ENCODE results near the gene CSNK1G1. TPM values are rescaled to one million over a fixed set of nuclear protein-coding genes. Genes with fewer than 3 reads are reported as not detected.

Gene CSNK1G1
- total and polyA plus RNA-seq, 2 of the 8 experiments (the other 6 are each of a cell fraction or from before 2014, with no cell fraction given): 6.0 to 12.9 TPM

- no peak overlapping the region for H2AFZ ChIP-seq (ENCODE audit: low read length)
- H4K91ac ChIP-seq (replicated peaks; ENCODE audit: insufficient read length, low read length): no peak overlapping the region
- no peak overlapping the region for H2BK15ac ChIP-seq (ENCODE audit: low read length)
- H3K27ac ChIP-seq (ENCODE audit: low read depth, low read length): no peak overlapping the region
- H2BK20ac ChIP-seq (ENCODE audit: low read length): no peak overlapping the region
- H3K79me2 ChIP-seq (ENCODE audit: control insufficient read depth in 1 of 2, insufficient read depth in 2 of 2, low read length in 2 of 2): no peaks in the 10 kb centered on the region
- H2BK5ac ChIP-seq (ENCODE audit: low read depth, low read length): no peak overlapping the region
- H3K4me3 ChIP-seq (ENCODE audit: extremely low read depth in 1 of 4, insufficient read depth in 2 of 4, low read depth in 3 of 4, low read length in 4 of 4): no peak overlapping the region
- H3K56ac ChIP-seq (replicated peaks; ENCODE audit: insufficient read length, low read depth, low read length): no peak overlapping the region
- H3K18ac ChIP-seq (ENCODE audit: extremely low read depth, low read length): no peak overlapping the region
- H4K20me1 ChIP-seq (replicated peaks in 1 of 2; ENCODE audit: control insufficient read depth in 1 of 2, insufficient read depth in 2 of 2, low read length in 2 of 2): peaks cover 0 to 2% of the 10 kb centered on the region in 2 experiments
- H3K36me3 ChIP-seq (ENCODE audit: control insufficient read depth in 2 of 4, insufficient read depth in 4 of 4, low read length in 3 of 4): peaks cover 0 to 4% (median 3%) of the 10 kb centered on the region in 4 experiments; a peak in 2 of 8 replicates
- no peaks in the 10 kb centered on the region for H3K23me2 ChIP-seq (ENCODE audit: low read depth, low read length)
- H3K27me3 ChIP-seq (replicated peaks in 1 of 4; ENCODE audit: control insufficient read depth in 3 of 4, extremely low read depth in 1 of 4, insufficient read depth in 3 of 4, low read length in 3 of 4): no peaks in the 10 kb centered on the region
- FAIRE-seq (no peak), DNase-seq (ENCODE audit: low read depth in 1 of 2, low spot score in 2 of 2) (no peak)
- H3K23ac ChIP-seq (ENCODE audit: insufficient read length): no peak overlapping the region
- no peak overlapping the region for H2BK120ac ChIP-seq (replicated peaks; ENCODE audit: low read depth, low read length)
- H4K8ac ChIP-seq (ENCODE audit: extremely low read depth, insufficient read depth, low read length): no peak overlapping the region
- H3K79me1 ChIP-seq (ENCODE audit: low read depth, low read length): no peaks in the 10 kb centered on the region
- H3K4me2 ChIP-seq (ENCODE audit: insufficient read depth in 1 of 2, low read depth in 2 of 2, low read length in 2 of 2): no peak overlapping the region
- 80% methylated on average over 2 of the region's 2 CpGs; no CpG with 5 or more reads in 1 of the 2 experiments for WGBS, 2 experiments (ENCODE audit: extremely low coverage in 1 of 2, insufficient coverage in 1 of 2, insufficient read length in 1 of 2, insufficient replicate concordance in 2 of 2, low coverage in 1 of 2, low lambda C conversion rate in 2 of 2, missing lambda C conversion rate in 1 of 2)
- no peak overlapping the region for H3K4ac ChIP-seq (replicated peaks; ENCODE audit: insufficient read length, low read depth, low read length)
- no peak overlapping the region for H4K5ac ChIP-seq (ENCODE audit: insufficient read length, low read depth, low read length)
- H3K14ac ChIP-seq (ENCODE audit: insufficient read length): no peak overlapping the region
- CTCF ChIA-PET (ENCODE audit: partially characterized antibody): interaction anchor here (0.6 to 1.4 kb wide), 3 partner anchors 9 to 792 kb away, joined by 3 to 5 read pairs (median 3); no protein-coding TSS in a partner anchor
- POLR2A ChIA-PET (ENCODE audit: partially characterized antibody): interaction anchor here (0.6 kb wide), 1 partner anchor 12 kb away, joined by 3 read pairs; no protein-coding TSS in a partner anchor
- no peaks in the 10 kb centered on the region for H3K9me3 ChIP-seq (ENCODE audit: insufficient read depth in 2 of 2, low read depth in 1 of 2, low read length in 1 of 2)
- H3K9ac ChIP-seq (replicated peaks in 1 of 4; ENCODE audit: extremely low read depth in 1 of 4, low read depth in 3 of 4, low read length in 3 of 4): no peak overlapping the region
- no peaks in the 10 kb centered on the region for H3K4me1 ChIP-seq (replicated peaks in 1 of 4; ENCODE audit: control insufficient read depth in 3 of 4, insufficient read depth in 4 of 4, low read length in 3 of 4)
- no peak overlapping the region for H2AK5ac ChIP-seq (ENCODE audit: low read depth, low read length)
- no peak overlapping the region for H2BK12ac ChIP-seq (ENCODE audit: low read depth, low read length)
- TF ChIP-seq RNF2 (IDR thresholded peaks at IDR 0.05; ENCODE audit: borderline replicate concordance, low read depth, low read length, missing control alignments, poor library complexity, severe bottlenecking): no peak
- TF ChIP-seq, protein P1, sequence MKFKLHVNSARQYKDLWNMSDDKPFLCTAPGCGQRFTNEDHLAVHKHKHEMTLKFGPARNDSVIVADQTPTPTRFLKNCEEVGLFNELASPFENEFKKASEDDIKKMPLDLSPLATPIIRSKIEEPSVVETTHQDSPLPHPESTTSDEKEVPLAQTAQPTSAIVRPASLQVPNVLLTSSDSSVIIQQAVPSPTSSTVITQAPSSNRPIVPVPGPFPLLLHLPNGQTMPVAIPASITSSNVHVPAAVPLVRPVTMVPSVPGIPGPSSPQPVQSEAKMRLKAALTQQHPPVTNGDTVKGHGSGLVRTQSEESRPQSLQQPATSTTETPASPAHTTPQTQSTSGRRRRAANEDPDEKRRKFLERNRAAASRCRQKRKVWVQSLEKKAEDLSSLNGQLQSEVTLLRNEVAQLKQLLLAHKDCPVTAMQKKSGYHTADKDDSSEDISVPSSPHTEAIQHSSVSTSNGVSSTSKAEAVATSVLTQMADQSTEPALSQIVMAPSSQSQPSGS (IDR thresholded peaks at IDR 0.05; ENCODE audit: low read length): no peak
- TF ChIP-seq MAFK (IDR thresholded peaks at IDR 0.05; ENCODE audit: low read depth, low read length): no peak
- TF ChIP-seq SRF (IDR thresholded peaks at IDR 0.05; ENCODE audit: low read depth, low read length): no peak
- no peak for TF ChIP-seq SIN3A (conservative IDR thresholded peaks at IDR 0.05 in 1 of 2, IDR thresholded peaks at IDR 0.05 in 1 of 2; ENCODE audit: low read depth in 1 of 2, low read length in 2 of 2)
- TF ChIP-seq, protein P2, sequence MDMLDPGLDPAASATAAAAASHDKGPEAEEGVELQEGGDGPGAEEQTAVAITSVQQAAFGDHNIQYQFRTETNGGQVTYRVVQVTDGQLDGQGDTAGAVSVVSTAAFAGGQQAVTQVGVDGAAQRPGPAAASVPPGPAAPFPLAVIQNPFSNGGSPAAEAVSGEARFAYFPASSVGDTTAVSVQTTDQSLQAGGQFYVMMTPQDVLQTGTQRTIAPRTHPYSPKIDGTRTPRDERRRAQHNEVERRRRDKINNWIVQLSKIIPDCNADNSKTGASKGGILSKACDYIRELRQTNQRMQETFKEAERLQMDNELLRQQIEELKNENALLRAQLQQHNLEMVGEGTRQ (IDR thresholded peaks at IDR 0.05; ENCODE audit: low read length): no peak
- no peak for TF ChIP-seq TCF12 (IDR thresholded peaks at IDR 0.05; ENCODE audit: low read depth, low read length)
- TF ChIP-seq RBBP5 (IDR thresholded peaks at IDR 0.05; ENCODE audit: borderline replicate concordance, low read depth, low read length): no peak
- TF ChIP-seq TAF1 (IDR thresholded peaks at IDR 0.05; ENCODE audit: low read depth, low read length): no peak
These were observed 139.1 kb downstream of the CSNK1G1 start for GRCh38 chr15:64216730-64217428.
